Breast epithelium (tissue), 3 donors: ENCODE measurements around the gene PAFAH1B1.

ENCODE experiments used
- CTCF ChIP-seq, 3 donors: fragments of 450-650 bp; IDR thresholded peaks; one replicate each; pipeline ENCODE4 v1.5.1; 2016 to 2017; ENCODE audit warnings: antibody characterized with exemption in 3 of 3, mild to moderate bottlenecking in 3 of 3, moderate library complexity in 3 of 3
- POLR2A ChIP-seq: fragments of 450-650 bp; IDR thresholded peaks from one replicate; pipeline ENCODE4 v1.6.1; 2016; ENCODE audit warnings: antibody characterized with exemption, mild to moderate bottlenecking, moderate library complexity
- POLR2AphosphoS5 ChIP-seq, 3 donors: sonication (generic); formaldehyde crosslinking; IDR thresholded peaks; one replicate each; pipeline ENCODE4 v1.6.1; 2017; ENCODE audit warnings: antibody characterized with exemption in 3 of 3

- TF ChIP-seq CTCF (IDR thresholded peaks at IDR 0.05) (no peak), POLR2A (no peak), POLR2AphosphoS5 (IDR thresholded peaks at IDR 0.05) (no peak)
These were observed 113.6 kb downstream of the PAFAH1B1 start for GRCh38 chr17:2706911-2707510.
